Testis (tissue), 2 donors: Measurements from ENCODE around the gene MX1.

Source experiments
- POLR2A ChIP-seq: fragments of 450-650 bp; IDR thresholded peaks from one replicate; pipeline ENCODE4 v1.6.1; 2017; ENCODE audit warnings: antibody characterized with exemption, mild to moderate bottlenecking, moderate library complexity
- TF ChIP-seq, protein P1 (sequence below), 3 experiments: fragments of 450-650 bp in 2 of 3; fragments of 200-600 bp in 1 of 3; sonication (generic) in 1 of 3; IDR thresholded peaks; one replicate each; pipeline ENCODE4 v1.5.1; 2016 to 2019; ENCODE audit warnings: antibody characterized with exemption in 3 of 3, mild to moderate bottlenecking in 2 of 3, moderate library complexity in 1 of 3

DNA sequence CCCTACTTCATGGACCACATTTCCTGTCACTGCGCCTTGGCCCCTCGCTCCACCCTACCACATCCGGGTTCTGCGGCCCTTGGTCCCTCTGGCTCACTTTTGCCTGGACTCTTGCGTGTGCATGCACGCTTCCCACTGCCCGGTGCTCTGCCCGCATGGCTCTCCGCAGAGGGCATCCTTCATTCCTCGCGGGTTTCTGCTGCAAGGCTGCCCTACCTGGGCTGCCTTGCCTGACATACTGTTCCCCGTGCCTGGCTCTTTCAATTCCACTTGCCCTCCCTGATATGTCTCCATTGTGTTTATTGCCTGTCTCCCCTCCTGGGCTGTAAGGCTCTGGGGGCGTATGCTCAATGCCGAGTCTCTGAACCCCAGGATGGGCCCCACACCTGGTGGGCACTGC lies 37.8 kb upstream of the MX1 start:
- TF ChIP-seq, protein P1, sequence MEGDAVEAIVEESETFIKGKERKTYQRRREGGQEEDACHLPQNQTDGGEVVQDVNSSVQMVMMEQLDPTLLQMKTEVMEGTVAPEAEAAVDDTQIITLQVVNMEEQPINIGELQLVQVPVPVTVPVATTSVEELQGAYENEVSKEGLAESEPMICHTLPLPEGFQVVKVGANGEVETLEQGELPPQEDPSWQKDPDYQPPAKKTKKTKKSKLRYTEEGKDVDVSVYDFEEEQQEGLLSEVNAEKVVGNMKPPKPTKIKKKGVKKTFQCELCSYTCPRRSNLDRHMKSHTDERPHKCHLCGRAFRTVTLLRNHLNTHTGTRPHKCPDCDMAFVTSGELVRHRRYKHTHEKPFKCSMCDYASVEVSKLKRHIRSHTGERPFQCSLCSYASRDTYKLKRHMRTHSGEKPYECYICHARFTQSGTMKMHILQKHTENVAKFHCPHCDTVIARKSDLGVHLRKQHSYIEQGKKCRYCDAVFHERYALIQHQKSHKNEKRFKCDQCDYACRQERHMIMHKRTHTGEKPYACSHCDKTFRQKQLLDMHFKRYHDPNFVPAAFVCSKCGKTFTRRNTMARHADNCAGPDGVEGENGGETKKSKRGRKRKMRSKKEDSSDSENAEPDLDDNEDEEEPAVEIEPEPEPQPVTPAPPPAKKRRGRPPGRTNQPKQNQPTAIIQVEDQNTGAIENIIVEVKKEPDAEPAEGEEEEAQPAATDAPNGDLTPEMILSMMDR (IDR thresholded peaks at IDR 0.05), result no peak
- no peak for TF ChIP-seq POLR2A
